ENCODE measurements around the gene HELT.
"Not testable (repeated sequence)": the region's sequence is repeated elsewhere in the genome, so short reads cannot be mapped to it uniquely, and the experiment has no call there.

GRCh38 chr4:184997656-184998055 lies 20.6 kb upstream of the HELT start:
- TF ChIP-seq EZH2 (optimal IDR thresholded peaks at IDR 0.05; ENCODE audit: low read depth, low read length); CTCF (IDR thresholded peaks at IDR 0.05; ENCODE audit: low read length); EZH2phosphoT487 (IDR thresholded peaks at IDR 0.05; ENCODE audit: low read length): not testable (repeated sequence)
